Panc1 (cell line): ENCODE data around the gene PLEKHG4. TPM values are rescaled to one million over a fixed set of nuclear protein-coding genes. Genes with fewer than 3 reads are reported as not detected.

Source experiments
- ATAC-seq: fragments of 200-7000 bp; cut with Tn5 transposase; 2 replicates; pipeline ENCODE4 v1.9.1; 2020; ENCODE audit warnings: mild to moderate bottlenecking, moderate library complexity
- BruUV-seq: library from RNA; stranded (reverse); fragments of 400-500 nt; replicated peaks from 2 replicates; lab custom pipeline; 2021; lab: Mats Ljungman, UMichigan
- CTCF ChIA-PET: fragments of 300-600 bp; sonication (Branson Sonifier 250); formaldehyde crosslinking; loops from one replicate; lab custom pipeline; 2022; ENCODE audit warnings: antibody characterized with exemption; lab: Charles Lee
- POLR2A ChIA-PET: fragments of 300-600 bp; sonication (Branson Sonifier 250); formaldehyde crosslinking; loops from one replicate; lab custom pipeline; 2022; ENCODE audit warnings: antibody characterized with exemption; lab: Charles Lee
- DNase-seq: peaks from one replicate; pipeline ENCODE4 v3.0.0-alpha.2; 2010; ENCODE audit warnings: low read depth, low spot score
- H3K27ac ChIP-seq: 2 replicates; pipeline ENCODE4 v1.5.1; 2011; ENCODE audit warnings: mild to moderate bottlenecking, low read length, inconsistent platforms
- H3K27me3 ChIP-seq: fragments of 200-500 bp; sonication (Bioruptor generic); 2 replicates; pipeline ENCODE4 v1.6.0; 2014; ENCODE audit warnings: low read length, inconsistent platforms; ENCODE audit not compliant: control insufficient read depth, insufficient read depth
- H3K36me3 ChIP-seq: fragments of 200-500 bp; sonication (Bioruptor generic); 2 replicates; pipeline ENCODE4 v1.5.1; 2014; ENCODE audit warnings: inconsistent platforms, mild to moderate bottlenecking, low read length, moderate library complexity; ENCODE audit not compliant: control insufficient read depth, insufficient read depth
- H3K4me1 ChIP-seq: 2 replicates; pipeline ENCODE4 v1.5.1; 2011; ENCODE audit warnings: inconsistent platforms, mild to moderate bottlenecking, low read length, moderate library complexity; ENCODE audit not compliant: control insufficient read depth, insufficient read depth
- H3K4me3 ChIP-seq, 2 experiments: 2 replicates each; pipeline ENCODE4 v1.5.1; 2011 to 2012; ENCODE audit warnings: low read depth in 2 of 2, low read length in 2 of 2, mild to moderate bottlenecking in 2 of 2, inconsistent platforms in 1 of 2, moderate library complexity in 1 of 2
- H3K9me3 ChIP-seq: fragments of 200-500 bp; sonication (Bioruptor generic); 2 replicates; pipeline ENCODE4 v1.5.1; 2014; ENCODE audit warnings: low read depth, mild to moderate bottlenecking, inconsistent platforms, low read length, moderate library complexity; ENCODE audit not compliant: control insufficient read depth, insufficient read depth
- CTCF ChIP-seq: fragments of 450-650 bp; IDR thresholded peaks from 2 replicates; pipeline ENCODE4 v1.5.1; 2017; ENCODE audit warnings: mild to moderate bottlenecking
- POLR2AphosphoS5 ChIP-seq: IDR thresholded peaks from 2 replicates; pipeline ENCODE4 v1.6.1; 2012; ENCODE audit warnings: mild to moderate bottlenecking, low read depth, low read length, moderate library complexity
- REST ChIP-seq, 2 experiments: IDR thresholded peaks; 2 replicates each; pipeline ENCODE4 v1.6.1; 2011 to 2012; ENCODE audit warnings: low read depth in 2 of 2, control low read depth in 1 of 2, low read length in 1 of 2, mild to moderate bottlenecking in 1 of 2, moderate library complexity in 1 of 2; ENCODE audit not compliant: insufficient read depth in 1 of 2
- SIN3A ChIP-seq: IDR thresholded peaks from 2 replicates; pipeline ENCODE4 v1.6.1; 2012; ENCODE audit warnings: low read depth, mild to moderate bottlenecking, low read length, moderate library complexity, borderline replicate concordance; ENCODE audit not compliant: insufficient read depth
- TCF7L2 ChIP-seq: IDR thresholded peaks from 2 replicates; pipeline ENCODE4 v1.6.1; 2011; ENCODE audit warnings: mild to moderate bottlenecking, low read depth, low read length, inconsistent platforms
- in situ Hi-C: cut with HindIII; loops from 2 replicates; pipeline ENCODE4 v1.10.0; 2016; ENCODE audit warnings: low sequenced_read_pairs, low pct_unique_long_range_greater_than_20kb
- intact Hi-C: fragments of 100-400 bp; cut with micrococcal nuclease; formaldehyde crosslinking; loops from one replicate; pipeline ENCODE4 v1.10.0; 2022; ENCODE audit not compliant: unreplicated experiment
- total RNA-seq: library from RNA; stranded (reverse); gene quantifications from one replicate; pipeline ENCODE4 v1.2.1, GENCODE V29; 2021; ENCODE audit not compliant: unreplicated experiment

Gene PLEKHG4
- total RNA-seq, 1 experiment from 2014 or later = 6.7 TPM

- Histone ChIP-seq H3K9me3 (no peaks in the 10 kb centered on the region), H3K4me1 (peaks cover 4% of the 10 kb centered on the region), H3K27ac (no peak overlapping the region), H3K4me3 (no peak overlapping the region), H3K36me3 (no peaks in the 10 kb centered on the region), H3K27me3 (no peaks in the 10 kb centered on the region)
- DNase-seq (no peak), ATAC-seq (no peak)
- in situ Hi-C loops = no loop called here
- BruUV-seq = no TSS peak
- POLR2A ChIA-PET = no interaction called here
- intact Hi-C loops = no loop called here
- CTCF ChIA-PET = no interaction called here
- TF ChIP-seq REST (IDR thresholded peaks at IDR 0.05; ENCODE audit: insufficient read depth in 1 of 2, low read depth in 2 of 2, low read length in 1 of 2) = no peak
- no peak for TF ChIP-seq TCF7L2
- no peak for TF ChIP-seq SIN3A
- no peak for TF ChIP-seq CTCF
- TF ChIP-seq POLR2AphosphoS5 = no peak
Measured at GRCh38 chr16:67252609-67253497, 26.5 kb upstream of the PLEKHG4 start.

DNA sequence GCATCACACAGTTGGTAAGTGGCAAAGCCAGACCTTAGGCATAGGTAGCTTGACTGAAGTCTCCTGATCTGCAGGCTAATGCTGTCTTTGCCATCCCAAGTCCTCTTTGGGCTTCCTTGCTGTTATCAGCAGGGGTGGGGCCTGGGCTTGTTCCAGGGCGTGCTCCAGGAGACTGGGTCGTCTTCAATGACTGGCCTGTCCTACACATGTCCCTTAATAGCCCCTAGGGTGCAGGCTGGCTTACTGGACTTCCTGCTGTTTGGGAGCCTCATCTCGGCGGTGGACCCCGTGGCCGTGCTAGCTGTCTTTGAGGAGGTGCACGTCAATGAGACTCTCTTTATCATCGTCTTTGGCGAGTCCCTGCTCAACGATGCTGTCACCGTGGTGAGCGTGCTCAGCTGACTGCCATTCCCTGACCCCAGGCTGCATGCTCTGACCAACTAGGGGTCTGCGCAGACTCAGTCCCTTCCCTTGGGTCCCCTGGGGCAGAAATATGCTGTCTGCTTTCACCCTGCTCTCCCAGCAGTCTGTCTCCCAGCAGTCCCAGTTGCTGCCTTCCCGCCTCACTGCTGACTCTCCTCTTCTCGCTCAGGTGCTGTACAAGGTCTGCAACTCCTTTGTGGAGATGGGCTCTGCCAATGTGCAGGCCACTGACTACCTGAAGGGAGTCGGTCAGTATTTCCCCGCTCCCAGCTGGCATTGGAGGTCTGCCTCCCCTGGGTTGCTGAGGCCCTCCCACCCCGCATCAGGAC is 24.4 kb upstream of the PLEKHG4 start:
- Histone ChIP-seq H3K36me3 (no peaks in the 10 kb centered on the region), H3K4me1 (no peaks in the 10 kb centered on the region), H3K4me3 (no peak overlapping the region), H3K9me3 (no peaks in the 10 kb centered on the region), H3K27me3 (no peaks in the 10 kb centered on the region), H3K27ac (no peak overlapping the region)
- no peak for ATAC-seq
- in situ Hi-C loops (no loop called here), intact Hi-C loops (no loop called here)
- CTCF ChIA-PET = no interaction called here
- no TSS peak for BruUV-seq
- POLR2A ChIA-PET = no interaction called here
- no peak for DNase-seq
- no peak for TF ChIP-seq REST (IDR thresholded peaks at IDR 0.05; ENCODE audit: insufficient read depth in 1 of 2, low read depth in 2 of 2, low read length in 1 of 2)
- TF ChIP-seq TCF7L2 = no peak
- TF ChIP-seq POLR2AphosphoS5 = no peak
- no peak for TF ChIP-seq SIN3A
- TF ChIP-seq CTCF = no peak
